Activated naive CD4-positive, alpha-beta T cell treated with anti-CD3 and anti-CD28 coated beads, Interleukin-2, amount 50 U/mL, for 16 hours (primary cell): ENCODE data around the gene LSR.

Experiments used
- DNase-seq: peaks from one replicate; pipeline ENCODE4 v3.0.0-alpha.2; 2020

The LSR gene

DNA sequence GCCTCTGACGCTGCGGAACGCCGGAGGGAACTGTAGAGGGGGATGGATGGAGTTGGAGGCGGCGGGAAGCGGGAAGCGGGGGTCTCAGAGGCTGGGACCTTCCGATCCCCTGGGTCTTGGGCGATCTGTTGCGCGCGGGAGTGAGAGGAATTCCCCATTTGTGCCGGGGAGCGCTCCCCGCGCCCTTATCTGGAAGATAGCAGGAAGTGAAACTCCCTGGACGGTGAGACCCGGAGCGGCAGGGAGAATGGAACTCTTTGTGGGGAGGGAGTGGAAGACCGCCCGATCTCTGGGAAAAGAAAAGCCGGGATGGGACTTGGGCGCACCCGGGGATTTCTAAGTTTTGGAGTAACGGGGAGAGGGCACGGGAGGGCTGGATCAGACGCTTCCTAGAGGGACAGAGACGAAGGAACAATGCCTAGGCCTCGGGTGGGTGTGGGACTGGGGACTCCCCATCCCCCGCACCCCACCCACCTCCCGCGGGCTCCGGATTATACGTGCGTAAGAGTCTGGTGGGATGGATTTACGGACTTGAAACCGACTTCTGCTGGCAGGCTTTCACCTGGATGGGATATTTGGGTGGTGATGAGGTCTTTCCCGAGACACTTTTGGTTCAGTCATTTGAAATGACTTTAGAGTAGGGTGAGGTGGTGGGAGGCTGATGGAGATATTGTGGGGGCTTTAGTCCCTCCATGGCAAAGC is 495 bp downstream of the LSR start:
- DNase-seq = no peak

DNA sequence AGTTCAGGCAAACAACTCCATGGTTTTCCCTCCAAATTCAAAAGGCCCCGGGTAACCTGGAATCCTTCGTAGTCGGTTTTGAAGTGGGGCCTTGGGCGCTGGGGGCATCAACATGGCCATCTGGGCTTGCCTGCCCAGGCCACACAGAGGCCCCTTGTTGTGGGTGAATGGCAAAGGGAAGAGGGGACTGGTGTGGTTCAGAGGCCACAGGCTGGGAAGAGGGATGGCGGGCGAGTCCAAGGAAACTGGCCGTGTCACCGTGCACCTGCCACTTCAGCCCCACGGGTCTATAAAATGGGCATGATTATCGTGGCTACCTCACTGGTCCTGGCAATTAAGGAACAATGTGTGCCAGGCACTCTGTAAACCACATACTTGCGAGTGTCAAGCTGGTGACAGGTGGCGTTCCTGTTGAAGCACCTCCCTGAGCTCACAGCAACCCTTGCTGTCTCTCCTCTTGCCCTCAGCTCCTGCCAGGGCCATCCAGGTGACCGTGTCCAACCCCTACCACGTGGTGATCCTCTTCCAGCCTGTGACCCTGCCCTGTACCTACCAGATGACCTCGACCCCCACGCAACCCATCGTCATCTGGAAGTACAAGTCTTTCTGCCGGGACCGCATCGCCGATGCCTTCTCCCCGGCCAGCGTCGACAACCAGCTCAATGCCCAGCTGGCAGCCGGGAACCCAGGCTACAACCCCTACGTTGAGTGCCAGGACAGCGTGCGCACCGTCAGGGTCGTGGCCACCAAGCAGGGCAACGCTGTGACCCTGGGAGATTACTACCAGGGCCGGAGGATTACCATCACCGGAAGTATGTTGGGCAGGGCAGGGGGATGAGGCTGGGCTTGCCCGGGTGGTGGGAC is 1.3 kb downstream of the LSR start:
- DNase-seq = no peak

DNA sequence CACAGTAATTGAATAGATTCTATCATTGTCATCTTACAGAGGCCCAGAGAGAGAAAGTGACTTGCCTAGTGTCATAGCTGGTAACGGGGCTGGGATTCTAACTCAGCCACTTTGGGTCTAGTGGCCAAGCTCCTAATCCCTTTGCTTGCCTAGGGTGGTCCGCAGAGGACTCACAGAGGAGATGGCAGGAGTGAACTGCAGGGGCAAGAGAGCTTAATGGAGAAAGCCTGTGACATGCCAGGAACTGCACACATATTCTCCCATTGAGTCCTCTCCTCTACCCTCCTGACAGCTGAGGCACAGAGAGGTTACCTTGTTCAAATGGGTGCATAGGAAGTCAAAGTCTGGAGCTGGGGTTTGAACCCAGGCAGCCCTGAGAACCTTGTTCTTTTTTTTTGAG is 2.7 kb downstream of the LSR start:
- no peak for DNase-seq

GRCh38 chr19:35253316-35254286 is 4.8 kb downstream of the LSR start:
- no peak for DNase-seq

GRCh38 chr19:35254341-35255297 is 5.8 kb downstream of the LSR start:
- no peak for DNase-seq

DNA sequence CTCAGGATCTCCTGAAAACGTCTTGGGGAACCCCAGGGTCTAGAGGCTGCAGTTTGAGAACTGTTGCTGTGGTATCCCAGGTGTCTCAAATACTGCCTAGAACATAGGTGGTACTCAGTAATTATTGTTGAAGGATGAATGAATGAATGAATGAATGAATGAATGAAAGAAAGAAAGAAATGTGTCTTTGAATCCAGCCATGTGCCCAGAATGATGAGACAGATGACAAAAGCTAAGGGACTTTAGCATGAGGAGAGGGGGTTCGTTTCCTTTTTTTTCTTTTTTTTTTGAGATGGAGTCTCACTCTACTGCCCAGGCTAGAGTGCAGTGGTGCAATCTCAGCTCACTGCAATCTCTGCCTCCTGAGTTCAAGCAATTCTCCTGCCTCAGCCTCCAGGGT is 7.8 kb downstream of the LSR start:
- no peak for DNase-seq

DNA sequence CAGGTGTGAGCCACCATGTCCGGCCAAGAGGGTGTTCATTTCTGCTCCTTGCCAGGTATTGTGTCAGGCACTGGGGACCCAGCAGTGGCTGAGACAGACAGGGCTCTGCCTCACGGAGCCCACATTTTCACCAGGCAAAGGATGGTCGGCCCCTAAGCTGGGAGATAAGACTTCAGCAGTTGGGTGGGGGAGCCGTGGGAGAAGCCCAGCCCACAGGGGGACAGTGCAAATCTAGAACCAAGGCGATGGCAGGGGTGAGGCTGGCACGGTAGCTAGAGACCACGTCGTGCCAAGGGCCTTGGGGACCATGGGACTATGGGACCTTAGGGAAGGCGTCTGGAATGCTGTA is 8.3 kb downstream of the LSR start:
- peak; percentile 7 for DNase-seq

DNA sequence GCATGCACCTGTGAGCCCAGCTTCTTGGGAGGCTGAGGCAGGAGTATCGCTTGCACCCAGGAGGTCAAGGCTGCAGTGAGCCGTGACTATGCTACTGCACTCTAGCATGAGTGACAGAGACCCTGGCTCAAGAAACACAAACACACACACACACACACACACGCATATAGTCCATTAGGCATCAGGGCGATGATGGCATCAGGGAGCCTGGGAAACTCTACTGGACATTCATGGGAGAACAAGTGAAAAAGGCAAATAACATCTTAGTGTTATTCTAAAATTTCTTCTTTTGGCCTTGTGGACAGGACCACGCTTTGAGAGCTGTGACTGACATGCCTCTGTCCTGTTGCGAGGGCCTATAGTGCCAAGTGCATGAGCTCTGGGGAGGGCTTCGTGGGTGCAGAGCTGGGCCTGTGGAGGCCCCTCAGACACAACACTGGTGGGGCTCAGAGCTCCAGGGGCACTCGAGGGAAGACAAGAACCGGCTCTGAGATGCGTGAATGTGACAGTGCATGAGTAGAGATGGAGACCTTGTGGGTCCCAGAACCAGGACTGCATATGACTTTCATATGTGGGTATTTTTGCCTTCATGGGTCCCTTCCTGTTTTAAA is 12.0 kb downstream of the LSR start:
- peak; percentile 8 for DNase-seq

- peak; percentile 9 for DNase-seq
These were observed 12.7 kb downstream of the LSR start for GRCh38 chr19:35261356-35262100.

- DNase-seq = no peak
These were observed 13.4 kb downstream of the LSR start for GRCh38 chr19:35262101-35262761.

DNA sequence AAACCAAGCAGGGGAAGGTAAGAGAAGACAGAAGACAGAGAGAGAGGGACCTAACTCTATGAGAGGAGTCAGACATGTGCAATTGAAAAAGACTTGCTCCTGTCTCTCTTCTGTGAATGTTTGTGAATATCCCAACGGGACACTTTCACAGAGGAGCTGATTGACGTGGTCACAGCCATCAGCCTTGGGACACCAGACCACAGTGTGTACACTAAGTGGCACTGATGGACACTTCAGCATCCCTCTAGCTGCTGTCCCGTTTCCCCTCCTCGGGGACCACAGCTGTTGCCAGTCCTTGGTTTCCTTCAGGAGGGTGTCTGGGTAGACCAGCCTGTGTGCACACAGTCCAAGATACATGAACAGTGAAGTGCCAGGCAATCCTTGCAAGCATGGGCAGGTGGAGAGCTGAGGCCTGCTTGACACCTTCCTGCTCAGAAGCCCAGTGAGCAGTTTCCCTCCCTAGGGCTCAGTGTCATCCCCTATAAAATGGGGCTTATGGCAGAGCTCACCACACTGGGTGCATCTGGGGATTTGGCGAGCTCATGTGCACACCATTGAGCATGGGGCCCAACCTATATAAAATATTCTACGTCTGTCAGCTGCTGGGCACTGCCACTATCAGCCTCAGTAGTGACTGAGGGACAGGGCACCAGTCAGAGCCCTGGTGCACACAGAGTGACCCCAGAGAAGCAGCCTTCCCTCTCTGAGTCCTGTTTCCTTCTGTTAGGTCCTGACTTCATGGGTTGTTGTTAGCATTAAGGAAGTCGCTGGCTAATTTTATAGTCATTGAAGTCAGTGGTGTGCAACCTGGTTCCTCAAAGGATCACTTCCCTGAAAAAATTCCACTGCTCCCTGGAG is 15.7 kb downstream of the LSR start:
- DNase-seq = peak; percentile 5

DNA sequence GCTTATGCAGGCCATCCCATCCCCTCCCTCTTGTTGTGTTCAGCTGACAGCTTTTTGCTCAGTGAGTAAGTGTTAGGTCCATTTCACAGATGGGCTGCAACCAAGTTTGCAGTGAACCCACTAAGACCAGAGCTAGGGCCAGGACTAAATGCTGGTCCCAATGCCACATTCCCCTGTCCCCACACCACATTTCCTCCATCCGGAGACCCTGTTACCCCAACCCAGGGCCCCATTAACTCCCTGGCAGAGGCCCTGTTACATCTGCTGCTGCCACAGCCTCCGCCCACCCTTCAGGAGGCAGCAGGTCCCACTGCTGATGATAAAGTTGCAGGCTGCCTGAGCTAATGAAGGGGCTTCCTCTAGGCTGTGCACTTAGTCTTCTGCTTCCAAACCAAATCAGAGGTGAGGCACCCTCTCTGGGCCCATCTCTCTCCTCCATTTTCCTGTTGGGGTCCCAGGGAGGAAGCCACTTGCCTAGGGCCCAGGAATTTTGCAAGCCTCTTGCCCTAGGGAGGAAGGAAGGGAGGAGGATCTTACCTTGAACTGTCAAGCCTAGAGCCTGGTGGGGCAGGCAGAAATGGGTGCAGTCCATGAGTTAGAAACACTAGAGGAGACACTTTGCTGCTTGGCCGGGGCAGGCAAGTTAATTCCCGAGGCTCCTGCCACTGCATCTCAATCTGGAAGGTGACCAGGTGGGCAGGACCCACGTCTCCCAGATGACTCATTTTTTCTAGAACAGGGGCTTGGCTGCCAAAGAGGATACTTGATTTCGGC is 16.5 kb downstream of the LSR start:
- DNase-seq = peak; percentile 3

DNA sequence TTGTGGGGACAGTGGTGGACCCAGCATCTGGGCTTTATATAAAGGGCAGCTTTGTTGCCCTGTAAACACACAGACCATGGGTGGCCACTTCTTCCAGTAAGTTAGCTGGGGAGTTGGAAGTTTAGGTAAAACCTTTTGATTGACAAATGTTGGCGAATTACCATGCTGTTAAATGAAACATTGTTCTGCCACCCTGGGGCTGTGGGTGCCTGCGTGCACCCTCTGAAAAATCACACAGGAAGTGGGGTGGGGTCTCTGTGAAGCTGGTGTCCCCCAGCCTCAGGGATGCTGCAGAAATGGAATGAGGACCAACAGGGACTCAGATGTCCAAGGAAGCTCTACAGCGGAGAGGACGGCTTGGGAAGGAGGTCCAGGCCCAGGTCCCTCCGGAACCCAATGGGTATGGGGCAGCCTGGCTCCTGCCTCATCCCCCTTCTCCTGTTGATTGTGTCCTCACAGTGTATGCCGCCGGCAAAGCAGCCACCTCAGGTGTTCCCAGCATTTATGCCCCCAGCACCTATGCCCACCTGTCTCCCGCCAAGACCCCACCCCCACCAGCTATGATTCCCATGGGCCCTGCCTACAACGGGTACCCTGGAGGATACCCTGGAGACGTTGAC is 17.2 kb downstream of the LSR start:
- peak; percentile 7 for DNase-seq

GRCh38 chr19:35266520-35267352 is 17.9 kb downstream of the LSR start:
- peak; percentile 5 for DNase-seq

DNA sequence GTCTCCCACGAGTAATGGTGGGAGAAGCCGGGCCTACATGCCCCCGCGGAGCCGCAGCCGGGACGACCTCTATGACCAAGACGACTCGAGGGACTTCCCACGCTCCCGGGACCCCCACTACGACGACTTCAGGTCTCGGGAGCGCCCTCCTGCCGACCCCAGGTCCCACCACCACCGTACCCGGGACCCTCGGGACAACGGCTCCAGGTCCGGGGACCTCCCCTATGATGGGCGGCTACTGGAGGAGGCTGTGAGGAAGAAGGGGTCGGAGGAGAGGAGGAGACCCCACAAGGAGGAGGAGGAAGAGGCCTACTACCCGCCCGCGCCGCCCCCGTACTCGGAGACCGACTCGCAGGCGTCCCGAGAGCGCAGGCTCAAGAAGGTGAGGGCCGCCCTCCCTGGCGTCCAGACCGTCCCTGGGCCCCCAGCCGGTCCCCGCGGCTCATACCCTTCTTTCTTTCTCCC is 18.6 kb downstream of the LSR start:
- DNase-seq = peak; percentile 55

GRCh38 chr19:35267818-35268535 is 19.2 kb downstream of the LSR start:
- peak; percentile 78 for DNase-seq
